HG03442 (cell line): ENCODE data around the gene CDC42.

Experiments
- ATAC-seq: cut with Tn5 transposase; IDR thresholded peaks from one replicate; pipeline ENCODE4 v1.9.1; 2021; ENCODE audit warnings: mild to moderate bottlenecking, moderate library complexity; ENCODE audit not compliant: unreplicated experiment

CDC42 gene

DNA sequence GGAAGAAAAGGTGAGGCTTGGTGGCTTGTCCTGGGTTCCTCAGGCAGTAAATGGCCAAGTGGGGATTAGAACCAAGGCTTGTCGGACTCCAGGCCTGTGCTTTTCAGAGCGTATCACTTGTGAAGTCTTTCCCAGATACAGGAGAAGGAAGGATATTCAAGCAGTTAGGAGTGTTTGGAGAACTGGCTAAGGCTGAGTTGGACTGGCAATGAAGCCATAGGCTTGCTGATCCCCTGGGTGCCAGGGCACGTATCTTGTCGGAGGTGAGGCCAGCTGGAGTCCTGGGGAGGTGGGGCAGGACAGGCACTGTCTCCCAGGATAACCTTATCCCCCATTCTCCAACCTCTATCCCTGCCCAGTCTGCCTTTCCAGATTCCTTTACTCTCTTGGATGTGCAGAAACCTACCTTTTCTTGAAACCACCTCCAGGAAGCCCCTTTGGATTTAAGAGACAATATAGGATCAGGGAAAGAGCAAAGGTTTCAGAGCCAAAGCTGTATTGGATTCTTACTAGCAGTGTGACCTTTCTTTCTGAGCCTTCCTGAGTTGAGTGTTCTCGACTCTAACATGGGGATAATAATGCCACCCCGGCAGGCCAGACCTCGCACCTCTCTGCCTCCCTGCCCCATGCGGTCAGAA lies 72.2 kb downstream of the CDC42 start:
- ATAC-seq, result no peak

DNA sequence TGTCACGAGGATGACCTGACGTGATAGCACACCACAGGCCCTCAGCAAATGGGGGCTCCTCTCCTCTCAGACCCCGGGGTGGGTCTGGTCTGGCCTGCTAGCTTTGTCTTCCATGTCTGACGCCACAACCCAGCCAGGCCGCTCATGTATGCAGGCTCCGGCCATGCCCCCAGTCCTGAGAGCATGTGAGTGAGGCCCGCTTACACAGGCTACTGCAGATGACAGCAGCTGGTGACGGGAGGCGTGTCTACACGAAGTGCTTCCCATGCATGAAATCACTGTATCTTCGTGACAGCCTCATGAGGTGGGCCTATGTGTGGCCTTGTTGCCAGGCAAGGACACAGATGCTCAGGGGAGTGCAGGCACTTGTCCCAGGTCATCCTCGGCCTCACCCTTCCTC lies 74.0 kb downstream of the CDC42 start:
- ATAC-seq, result no peak

DNA sequence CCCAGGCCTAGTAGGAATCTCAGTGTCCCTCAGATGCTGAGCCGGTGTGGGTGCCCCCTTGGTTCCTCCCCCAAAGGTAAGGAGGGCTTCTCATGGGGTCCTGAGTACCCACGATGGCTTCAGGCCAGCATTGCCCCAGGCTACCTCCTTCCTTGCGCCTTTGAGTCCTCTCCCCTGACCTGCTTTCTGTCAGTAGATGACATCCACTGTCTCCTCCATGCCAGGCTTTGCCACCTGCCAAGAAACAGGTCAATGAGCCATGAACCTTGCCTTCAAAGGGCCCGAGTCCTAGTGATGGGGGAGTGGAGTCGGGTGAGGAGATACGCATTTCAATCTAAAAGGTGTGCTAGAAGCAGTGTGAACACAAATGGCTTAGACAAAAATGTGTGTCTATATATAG lies 74.7 kb downstream of the CDC42 start:
- no peak for ATAC-seq

DNA sequence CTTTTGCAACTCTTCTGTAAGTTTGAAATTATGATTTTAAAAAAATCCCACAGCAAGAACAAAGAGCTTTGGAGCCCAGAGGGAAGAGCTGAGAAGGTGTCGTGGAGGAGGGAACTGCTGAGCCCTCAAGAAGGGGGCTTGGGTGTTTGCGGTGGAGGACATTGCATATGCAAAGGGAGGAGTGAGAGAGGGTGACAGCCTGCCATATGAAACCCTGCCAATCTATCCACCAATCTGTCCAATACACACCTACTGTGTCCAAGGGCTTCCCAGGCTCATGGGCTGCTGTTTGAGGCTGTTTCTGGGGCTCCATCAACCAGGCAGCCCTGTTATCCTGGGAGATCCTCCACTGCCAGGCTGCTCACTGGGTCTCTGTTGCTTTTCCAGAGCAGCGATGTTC lies 75.2 kb downstream of the CDC42 start:
- no peak for ATAC-seq

DNA sequence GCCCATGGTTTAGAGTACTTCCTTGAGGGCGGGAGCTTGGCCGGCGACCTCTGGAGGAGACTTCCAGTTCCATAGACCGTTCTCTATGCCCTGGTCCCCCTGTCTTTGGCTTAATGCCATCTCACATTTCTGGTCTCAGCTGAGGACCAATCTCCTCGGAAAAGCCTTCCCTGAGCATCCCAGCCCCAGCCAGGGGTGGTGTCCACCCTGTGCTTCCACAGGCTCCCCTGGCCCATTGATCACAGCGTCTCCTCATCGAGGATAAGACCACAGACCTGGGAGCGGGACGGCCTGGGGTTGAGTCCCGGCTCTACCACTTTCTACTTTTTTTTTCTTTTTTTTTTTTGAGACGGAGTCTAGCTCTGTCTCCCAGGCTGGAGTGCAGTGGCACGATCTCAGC lies 75.9 kb downstream of the CDC42 start:
- no peak for ATAC-seq

DNA sequence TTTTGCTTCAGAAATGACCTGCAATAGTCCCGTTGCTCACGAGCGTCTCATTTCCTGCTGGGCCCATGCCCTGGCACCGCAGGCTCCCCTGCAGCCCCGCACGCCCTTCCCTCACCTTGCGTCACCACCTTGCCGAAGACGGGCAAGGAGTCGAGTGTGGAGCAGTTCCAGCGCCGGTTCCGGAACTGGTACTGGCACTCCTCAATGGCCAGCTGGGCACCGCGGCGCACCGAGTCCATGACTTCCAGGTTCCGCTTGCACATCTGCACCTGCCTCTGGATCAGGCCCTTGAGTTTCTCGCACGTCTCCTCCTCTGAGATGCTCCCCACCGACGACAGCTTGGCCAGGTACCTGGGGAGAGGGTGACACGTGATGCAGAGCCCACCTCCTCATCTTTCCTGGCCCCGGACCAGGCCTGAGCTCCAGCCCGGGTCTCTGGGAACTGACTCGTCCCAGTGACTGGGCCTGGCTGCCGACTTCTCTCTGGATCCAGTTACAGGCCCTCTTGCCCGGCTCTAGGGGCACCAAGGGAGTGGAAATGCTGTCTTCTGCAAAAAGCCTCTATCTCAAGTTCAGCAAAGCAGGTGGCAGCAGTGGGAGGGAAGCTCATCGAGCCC lies 77.1 kb downstream of the CDC42 start:
- ATAC-seq, result no peak

DNA sequence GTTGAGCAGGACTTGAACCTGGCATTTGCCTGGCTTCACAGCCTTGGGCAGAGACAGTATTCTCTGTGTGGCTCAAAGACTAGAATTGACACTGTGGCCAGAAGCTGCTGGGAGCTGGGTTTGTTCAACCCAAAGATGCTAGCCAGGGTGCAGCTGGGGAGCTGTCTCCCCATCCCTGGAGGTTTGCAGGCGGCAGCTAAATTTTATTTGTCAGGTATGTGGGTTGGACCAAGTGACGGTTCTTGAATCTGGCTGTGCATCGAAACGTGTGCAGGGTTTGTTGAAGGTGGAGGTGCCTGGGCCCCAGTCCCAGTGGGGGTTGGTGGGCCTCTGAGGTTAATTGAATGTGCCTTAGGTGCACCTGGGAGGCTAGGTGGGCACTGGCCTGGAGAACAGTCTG lies 78.6 kb downstream of the CDC42 start:
- no peak for ATAC-seq

DNA sequence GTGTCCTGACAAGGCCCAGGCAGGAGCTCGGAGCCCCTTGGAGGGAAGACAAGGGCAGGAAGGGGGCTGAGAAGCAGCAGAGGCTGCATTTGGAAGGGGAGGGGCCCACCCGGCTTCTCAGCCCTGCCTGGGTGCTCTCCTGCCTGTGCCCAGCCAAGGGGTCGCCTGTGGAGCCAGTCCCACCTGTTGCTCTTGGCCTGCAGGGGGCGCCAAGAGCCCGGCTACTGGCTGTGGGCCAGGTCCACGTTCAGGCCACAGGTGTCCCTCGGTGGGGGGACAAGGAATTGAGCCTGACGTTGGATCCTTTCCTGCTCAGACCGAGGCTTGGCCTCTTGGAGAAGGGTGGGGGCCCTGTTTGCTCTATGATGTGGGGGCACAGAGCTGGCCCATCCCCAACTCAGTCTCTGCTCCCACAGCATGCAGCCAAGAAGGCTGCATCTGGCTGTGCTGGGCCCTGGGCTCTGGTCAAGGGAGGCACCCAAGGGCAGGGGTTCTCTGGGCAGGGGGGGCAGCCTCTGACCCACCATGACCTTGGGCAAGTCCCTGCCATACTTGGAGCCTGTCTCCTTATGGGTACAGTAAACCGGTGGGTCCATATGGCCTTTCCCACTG lies 79.5 kb downstream of the CDC42 start:
- no peak for ATAC-seq

DNA sequence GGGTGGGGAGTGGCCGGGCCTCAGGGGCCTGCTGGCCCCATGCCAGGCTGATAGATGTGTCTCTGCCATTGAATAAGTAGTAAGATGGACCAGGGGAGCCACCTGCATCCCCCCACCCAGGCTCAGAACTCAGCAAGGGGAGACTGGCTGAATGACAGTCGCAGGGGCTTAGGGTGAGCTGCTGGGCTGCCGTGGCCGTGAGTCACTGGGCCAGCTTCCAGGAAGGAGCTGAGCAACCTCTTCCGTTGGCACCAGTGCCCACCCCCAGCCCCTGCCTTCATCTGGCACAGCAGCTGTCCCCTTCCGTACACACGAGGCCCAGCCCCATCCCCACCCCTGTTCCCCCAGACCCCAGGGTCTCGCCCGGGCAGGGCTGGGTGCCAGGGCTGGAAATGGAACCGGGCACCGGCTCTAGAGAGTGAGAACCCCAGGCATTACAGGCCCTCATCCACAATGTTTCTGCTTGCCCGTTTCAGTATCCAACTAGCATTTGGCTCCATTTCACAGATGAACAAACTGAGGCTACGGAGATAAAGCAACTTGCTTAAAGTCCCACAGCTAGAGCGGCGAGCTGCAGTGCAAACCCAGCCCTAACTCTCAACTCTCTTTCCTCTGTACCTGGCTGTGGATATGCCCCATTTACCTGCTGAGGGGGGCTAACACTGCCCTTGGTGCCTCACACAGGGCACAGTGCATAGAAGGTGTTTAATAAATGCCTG lies 80.2 kb downstream of the CDC42 start:
- ATAC-seq, result no peak

DNA sequence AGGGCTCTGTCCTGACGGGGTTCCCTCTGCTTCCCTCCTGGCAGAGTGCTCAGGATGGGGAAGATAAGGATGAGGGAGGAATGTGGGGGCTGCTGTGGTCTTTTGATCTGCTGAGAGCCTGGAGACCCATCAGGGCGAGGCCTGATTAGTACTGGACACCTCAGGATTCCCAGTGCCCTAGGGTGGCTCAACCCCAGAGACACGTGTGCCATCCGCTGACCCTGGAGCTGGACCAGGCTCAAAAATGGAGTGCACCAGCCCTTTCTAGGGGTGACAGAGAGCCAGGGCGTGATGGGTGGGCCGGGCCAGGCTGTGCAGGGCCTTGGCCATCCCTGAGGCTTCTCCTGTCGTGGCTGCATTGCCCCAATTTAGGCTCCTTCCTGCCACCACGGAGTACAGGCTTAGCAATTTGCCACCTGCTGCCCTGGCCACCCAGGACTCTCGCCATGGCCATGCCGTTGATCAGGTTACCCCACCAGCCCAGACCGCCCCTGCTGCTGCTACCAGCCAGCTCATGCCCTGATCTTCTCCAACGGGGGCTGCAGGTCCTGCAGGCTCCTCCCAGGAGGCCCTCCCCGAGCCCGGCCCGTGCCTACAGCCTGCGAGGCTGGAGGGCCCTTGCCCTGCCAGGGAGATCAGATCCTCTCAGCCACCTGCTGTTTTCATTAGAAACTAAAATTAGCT lies 80.9 kb downstream of the CDC42 start:
- no peak for ATAC-seq

DNA sequence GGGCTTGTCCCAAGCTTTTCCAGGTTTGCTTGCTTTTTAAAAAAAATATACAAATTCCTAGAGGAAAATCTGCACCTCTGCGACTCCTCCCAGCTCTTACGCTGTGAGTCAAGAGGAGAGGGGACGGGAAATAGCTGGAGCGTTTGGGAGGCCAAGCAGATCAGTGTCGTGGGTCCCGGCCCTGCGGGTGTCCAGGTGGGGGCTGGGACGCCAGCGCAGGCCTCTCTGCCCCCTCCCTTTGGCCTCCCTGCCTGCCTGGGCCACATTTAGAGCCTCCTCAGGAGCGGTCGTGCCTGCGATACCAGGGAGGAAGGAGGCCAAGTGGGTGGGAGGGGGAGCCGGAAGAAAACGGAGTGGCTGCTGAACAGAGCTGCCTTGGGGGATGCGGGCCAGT lies 81.4 kb downstream of the CDC42 start:
- no peak for ATAC-seq

DNA sequence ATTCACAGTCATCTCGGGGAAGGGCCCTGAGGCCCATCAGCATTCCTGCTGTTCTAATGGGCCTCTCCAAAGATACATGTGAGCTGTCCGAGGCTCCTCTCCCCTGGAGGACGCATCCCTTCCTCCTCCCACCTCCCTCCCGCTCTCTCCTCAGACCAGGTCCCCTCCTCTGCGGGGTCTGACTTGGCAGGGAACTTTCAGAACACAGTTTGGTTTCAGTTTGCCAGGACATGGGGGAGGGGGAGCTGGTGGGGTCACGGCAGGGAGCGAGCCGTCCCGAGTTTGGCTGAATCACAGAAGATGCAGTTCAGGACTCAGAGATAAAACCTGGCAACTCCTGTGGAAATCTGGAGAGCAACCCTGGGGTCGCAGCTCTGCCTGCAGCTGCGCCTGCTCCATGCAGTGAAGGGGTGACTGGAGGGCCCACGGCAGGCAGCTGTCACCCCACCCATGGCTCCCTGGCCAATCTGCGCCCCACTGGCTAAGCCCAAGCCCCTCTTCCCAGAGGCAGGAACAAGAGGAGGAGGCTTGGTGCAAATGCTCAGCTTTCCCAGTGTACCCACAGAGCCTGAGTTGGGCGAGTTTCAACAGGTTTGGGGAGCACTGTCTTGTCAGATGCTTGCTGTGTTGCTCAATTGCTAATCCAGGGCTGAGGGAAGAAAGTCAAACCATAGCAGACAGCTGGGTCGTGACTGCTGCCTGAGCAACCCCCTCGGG lies 84.7 kb downstream of the CDC42 start:
- no peak for ATAC-seq

DNA sequence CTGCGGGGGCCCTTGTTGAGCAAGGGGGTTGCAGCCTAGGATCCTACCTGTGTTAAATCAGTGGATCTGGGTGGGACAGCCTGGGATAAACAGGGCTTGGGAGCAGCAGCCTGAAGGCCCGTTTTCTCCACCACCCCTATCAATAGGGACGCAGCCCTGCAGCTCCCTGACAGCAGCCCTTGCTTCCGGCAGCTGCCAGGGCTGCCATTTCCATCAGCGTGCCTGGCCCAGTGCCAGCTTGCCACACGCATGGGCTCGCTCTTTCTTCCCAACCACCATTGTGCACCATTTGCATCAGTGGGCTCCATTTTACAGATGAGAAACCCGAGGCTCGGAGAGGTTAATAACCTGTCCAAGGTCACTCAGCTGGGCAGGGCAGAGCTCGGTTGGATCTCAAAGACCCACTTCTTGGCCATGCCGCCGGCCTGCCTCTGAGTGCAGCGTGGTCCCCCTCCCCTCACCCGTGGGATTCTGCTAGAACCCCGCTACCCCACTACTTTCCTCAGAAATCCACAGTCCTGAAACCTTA lies 86.6 kb downstream of the CDC42 start:
- ATAC-seq, result no peak

DNA sequence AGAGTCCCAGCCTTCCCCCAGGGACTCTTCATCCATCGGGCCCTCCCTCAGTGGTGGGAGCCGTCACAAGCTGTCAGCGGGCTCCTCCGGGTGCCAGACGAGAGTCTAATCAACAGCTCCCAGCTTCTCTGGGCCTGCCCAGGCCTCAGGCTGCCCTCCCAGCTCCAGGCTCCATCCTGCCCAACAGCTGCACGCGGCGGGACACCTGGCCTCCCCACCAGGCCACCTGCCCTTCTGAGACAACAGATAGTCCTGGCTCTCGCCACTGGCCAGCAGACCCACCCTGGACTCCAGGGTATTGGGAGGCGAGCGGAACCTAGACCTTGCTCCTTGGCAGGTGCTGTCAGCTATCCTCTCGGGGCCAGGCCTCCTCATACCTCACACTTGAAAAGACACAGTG lies 87.3 kb downstream of the CDC42 start:
- ATAC-seq, result no peak
